NAMALWA (cell line): Measurements from ENCODE around the gene PLCB3.

Experiments used
- DNase-seq: peaks from one replicate; pipeline ENCODE4 v3.0.0-alpha.2; 2015; ENCODE audit warnings: low spot score

Gene PLCB3

GRCh38 chr11:64287676-64288352 is 36.5 kb downstream of the PLCB3 start:
- DNase-seq: no peak

- DNase-seq: no peak
Observed at GRCh38 chr11:64288353-64288750, 37.0 kb downstream of the PLCB3 start.

GRCh38 chr11:64289002-64289564 is 37.8 kb downstream of the PLCB3 start:
- DNase-seq: no peak

- DNase-seq: no peak
Observed at GRCh38 chr11:64290352-64291261, 39.3 kb downstream of the PLCB3 start.

DNA sequence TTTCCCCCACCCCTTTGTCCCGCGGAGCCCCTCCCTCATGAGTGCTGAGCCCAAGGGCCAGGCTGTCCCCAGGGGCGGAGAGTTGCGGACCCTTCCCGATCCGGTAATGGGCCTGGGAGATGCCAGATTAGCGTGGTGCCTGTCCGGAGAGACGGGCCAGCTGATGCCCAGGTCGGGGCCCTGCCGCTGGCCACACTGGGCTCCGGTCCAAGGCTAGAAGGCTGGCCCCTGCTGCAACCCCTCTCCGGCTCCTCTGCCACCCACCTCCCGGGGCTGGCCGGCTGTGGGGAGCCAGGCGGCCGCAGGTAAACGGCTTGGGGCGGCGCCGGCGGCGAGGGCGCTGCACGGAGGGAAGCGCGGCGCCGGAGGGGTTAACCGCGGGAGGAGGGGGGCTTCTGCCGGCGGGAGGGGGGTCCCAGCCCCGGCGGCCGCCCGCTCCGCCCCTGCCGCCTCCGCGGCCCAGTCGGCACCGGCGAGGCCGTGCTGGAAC is 40.0 kb downstream of the PLCB3 start, which contains the start of gene KCNK4:
Gene KCNK4 (plus strand): TSS at position 41 of the 490 bp plus-strand sequence. CDS start 1,717 bp downstream, outside the sequence.
- no peak for DNase-seq

GRCh38 chr11:64291752-64292459 is 40.6 kb downstream of the PLCB3 start:
- no peak for DNase-seq

DNA sequence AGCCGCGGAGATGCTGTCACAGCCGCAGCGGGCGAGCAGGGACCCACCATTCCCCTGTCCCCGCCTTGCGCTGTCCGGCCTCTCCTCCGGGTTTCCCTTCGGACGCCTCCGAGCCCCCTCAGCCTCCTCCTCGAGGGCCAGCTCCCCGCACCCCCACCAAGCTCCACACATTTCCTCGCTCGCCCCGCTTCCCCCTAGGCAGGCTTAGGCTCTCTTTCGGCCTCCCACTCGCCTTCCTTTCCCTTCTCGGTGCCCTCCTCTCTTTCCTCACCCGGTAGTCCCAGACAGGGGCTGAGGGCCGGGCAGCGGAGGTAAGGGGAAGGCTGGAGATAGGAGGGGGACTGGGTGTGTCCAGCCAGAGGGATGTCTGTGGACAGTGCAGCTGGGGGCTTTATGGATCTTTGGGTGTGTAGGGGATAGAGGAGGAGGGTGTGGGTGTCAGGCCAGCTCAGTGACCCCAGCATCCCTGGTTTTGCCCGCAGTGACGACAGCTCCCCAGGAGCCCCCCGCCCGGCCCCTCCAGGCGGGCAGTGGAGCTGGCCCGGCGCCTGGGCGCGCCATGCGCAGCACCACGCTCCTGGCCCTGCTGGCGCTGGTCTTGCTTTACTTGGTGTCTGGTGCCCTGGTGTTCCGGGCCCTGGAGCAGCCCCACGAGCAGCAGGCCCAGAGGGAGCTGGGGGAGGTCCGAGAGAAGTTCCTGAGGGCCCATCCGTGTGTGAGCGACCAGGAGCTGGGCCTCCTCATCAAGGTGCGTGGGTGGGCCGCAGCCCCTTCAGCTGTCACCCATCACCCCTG is 41.3 kb downstream of the PLCB3 start:
- no peak for DNase-seq

DNA sequence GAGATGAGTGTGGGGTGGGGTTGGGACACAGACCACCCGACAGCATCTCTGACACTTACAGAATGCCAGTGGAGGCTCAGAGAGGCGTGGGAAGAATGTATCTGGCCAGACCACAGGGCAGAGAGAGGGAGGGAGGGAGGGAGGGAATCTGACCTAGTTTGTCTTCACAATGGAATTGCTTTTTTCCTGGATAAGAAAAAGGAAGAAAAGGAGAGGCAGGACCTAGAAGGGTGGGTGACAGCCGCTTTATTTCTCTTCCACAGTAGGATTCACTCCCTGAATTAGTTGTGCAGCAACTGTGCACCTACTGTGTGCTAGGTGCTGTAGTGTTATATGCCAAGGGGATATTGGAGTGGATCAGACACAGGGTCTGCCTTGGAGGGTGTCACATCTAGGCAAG is 43.4 kb downstream of the PLCB3 start:
- DNase-seq: no peak

GRCh38 chr11:64295760-64296159 is 44.4 kb downstream of the PLCB3 start:
- no peak for DNase-seq

DNA sequence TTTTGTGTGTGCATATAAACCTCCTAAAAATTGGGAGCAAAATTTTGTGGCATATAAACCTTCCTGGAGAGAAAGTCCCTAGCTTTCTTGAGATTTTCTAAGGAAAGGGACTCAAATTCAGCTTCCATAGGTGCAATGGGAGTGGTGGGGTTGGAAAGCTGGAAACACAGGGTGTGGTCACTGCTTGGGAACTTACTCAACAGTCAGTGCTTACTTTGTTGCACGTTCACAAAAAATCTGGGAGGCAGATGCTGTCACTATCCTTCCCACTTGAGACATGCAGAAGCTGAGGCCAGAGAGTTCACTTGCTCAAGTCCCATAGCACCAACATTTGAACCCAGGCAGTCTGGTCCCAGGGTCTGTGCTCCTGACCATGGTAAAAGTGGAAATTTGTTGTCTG is 44.9 kb downstream of the PLCB3 start:
- DNase-seq: no peak

DNA sequence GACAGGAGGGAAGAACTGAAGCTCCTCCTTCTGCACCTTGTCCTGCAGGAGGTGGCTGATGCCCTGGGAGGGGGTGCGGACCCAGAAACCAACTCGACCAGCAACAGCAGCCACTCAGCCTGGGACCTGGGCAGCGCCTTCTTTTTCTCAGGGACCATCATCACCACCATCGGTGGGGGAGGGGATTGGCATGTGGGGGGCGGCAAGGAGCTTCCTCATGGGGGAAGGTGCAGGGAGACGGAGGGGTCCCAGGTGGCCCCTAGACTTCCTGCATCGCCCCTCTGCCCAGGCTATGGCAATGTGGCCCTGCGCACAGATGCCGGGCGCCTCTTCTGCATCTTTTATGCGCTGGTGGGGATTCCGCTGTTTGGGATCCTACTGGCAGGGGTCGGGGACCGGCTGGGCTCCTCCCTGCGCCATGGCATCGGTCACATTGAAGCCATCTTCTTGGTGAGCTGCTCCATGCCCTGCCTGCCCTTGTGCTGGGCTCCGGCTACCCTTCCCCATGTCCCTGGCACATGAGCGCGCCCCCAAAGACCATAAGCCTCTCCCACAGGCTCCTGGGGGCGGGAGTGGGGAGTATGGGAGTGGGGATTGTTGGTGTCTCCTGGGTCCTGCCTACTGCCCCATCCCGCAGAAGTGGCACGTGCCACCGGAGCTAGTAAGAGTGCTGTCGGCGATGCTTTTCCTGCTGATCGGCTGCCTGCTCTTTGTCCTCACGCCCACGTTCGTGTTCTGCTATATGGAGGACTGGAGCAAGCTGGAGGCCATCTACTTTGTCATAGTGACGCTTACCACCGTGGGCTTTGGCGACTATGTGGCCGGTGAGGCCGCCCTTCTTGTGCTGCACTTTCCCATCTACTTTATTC is 45.7 kb downstream of the PLCB3 start:
- no peak for DNase-seq

- no peak for DNase-seq
Observed at GRCh38 chr11:64297699-64298358, 46.5 kb downstream of the PLCB3 start.

DNA sequence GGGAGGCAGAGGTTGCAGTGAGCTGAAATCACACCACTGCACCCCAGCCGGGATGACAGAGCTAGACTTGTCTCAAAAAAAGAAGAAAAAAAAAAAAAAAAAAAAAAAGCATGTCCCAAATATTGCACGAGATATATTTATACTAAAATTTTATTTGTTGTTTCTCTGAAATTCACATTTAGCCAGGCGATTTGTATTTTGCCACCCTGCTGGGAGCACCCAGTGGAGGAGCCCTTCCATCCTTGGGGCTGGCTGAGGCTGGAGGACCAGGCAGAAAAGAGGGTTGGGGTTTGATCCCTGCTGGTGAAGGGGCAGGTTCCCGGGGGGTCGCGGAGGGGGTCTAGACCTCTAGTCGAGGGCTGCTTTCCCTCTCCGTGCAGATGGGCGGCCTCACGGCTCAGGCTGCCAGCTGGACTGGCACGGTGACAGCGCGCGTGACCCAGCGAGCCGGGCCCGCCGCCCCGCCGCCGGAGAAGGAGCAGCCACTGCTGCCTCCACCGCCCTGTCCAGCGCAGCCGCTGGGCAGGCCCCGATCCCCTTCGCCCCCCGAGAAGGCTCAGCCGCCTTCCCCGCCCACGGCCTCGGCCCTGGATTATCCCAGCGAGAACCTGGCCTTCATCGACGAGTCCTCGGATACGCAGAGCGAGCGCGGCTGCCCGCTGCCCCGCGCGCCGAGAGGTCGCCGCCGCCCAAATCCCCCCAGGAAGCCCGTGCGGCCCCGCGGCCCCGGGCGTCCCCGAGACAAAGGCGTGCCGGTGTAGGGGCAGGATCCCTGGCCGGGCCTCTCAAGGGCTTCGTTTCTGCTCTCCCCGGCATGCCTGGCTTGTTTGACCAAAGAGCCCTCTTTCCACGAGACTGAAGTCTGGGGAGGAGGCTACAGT is 47.9 kb downstream of the PLCB3 start:
- DNase-seq: no peak

- no peak for DNase-seq
Observed at GRCh38 chr11:64299847-64300648, 48.7 kb downstream of the PLCB3 start, which contains the start of gene CATSPERZ. Gene CATSPERZ, plus strand, starts transcription at chr11:64300358. Its CDS starts 53 bp downstream, at chr11:64300411.

DNA sequence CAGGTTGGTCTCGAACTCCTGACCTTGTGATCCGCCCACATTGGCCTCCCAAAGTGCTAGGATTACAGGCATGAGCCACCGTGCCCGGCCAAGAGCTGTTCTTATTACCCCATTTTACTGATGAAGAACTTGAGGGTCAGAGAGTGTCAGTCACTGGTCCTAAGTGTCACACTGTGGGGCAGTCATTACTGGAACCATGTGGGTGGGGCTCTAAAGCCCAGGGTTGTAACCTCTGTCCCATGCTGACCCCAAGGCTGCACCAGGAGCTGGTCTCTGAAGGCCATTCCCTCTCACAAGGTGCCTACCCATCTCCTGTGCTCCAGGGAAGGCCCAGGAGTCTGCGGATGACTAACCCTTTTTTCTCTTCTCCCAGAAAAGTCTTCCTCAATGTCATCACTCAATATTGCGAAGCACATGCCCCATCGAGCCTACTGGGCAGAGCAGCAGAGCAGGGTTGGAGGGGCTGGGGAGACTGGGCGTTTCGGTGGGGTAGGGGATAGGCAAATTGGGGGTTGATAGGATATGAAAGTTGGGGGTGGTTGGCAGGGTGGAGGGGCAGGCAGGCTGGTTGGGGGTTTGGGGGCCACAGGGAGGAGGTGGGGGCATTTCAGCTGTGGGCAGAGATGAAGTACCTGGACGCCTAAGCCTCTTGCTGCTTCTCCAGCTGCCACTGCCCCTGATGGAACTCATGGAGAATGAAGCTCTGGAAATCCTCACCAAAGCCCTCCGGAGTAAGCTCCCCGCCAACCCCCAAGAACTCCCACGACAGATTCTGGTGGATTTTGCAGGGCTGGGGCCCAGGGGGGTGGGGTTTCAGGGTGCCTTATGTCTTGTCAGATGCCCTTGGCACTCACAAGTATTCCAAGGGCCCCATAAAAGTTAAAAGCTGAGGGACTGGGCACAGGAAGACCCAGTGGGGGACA is 52.0 kb downstream of the PLCB3 start:
- no peak for DNase-seq

DNA sequence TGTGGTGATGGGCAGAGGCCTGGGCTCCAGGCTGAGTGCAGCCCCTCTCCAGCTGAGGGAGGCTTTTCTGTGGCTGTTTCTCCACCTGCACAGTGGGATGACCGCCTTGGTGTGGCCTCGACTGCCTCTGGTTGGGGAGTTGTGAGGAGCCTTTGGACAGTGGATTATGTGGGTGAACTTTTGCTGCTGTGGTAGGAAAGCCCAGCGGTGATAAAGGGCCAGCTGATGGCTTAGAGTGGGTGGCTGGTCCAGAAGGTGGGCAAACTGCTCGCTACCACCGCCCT is 52.6 kb downstream of the PLCB3 start:
- DNase-seq: no peak
